CD4-positive, alpha-beta T cell treated with Interleukin-15 for 4 hours (primary cell): ENCODE measurements around the gene MAU2.

Source experiments
- DNase-seq: peaks from one replicate; pipeline ENCODE4 v3.0.0-alpha.2; 2020; ENCODE audit warnings: low spot score

MAU2 gene, protein sequence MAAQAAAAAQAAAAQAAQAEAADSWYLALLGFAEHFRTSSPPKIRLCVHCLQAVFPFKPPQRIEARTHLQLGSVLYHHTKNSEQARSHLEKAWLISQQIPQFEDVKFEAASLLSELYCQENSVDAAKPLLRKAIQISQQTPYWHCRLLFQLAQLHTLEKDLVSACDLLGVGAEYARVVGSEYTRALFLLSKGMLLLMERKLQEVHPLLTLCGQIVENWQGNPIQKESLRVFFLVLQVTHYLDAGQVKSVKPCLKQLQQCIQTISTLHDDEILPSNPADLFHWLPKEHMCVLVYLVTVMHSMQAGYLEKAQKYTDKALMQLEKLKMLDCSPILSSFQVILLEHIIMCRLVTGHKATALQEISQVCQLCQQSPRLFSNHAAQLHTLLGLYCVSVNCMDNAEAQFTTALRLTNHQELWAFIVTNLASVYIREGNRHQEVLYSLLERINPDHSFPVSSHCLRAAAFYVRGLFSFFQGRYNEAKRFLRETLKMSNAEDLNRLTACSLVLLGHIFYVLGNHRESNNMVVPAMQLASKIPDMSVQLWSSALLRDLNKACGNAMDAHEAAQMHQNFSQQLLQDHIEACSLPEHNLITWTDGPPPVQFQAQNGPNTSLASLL

DNA sequence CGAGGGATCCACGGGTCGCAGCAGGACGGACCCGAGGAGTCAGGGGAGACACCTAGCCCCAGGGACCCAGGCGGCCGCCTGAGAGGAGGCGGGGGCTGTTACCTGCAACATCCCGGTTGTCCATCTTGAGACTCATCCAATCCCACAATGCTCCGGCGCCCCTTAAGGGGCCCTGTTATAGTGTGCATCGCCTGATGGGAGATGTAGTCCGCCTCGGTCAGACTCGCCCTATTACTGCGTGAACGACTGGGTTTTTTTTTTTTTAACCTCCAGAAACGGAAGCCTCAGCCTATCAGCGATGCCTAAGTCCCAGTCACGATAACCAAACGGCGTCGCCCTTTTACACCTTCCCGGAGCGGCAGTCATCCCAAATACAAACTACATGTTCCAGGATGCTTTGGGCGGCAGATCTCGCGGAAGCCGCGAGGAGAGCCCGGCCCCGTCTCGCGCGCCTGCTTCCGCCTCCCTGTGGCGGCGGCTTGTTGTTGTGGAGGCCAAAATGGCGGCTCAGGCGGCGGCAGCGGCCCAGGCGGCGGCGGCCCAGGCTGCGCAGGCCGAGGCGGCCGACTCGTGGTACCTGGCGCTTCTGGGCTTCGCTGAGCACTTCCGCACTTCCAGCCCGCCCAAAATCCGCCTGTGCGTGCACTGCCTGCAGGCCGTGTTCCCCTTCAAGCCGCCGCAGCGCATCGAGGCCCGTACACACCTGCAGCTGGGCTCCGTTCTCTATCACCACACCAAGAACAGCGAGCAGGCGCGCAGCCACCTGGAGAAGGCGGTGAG is at the start of gene MAU2, which contains the start of gene SUGP1:
Gene MAU2, plus strand, starts transcription at position 469 of the 780 bp plus-strand sequence. Its CDS starts 31 bp downstream, at position 500.
Gene SUGP1, minus strand, starts transcription at position 149 of the 780 bp plus-strand sequence. Its CDS starts 13 bp downstream, at position 136.
- peak; percentile 90 for DNase-seq

GRCh38 chr19:19271828-19272599 is 48.6 kb upstream of the MAU2 start:
- DNase-seq, result no peak

DNA sequence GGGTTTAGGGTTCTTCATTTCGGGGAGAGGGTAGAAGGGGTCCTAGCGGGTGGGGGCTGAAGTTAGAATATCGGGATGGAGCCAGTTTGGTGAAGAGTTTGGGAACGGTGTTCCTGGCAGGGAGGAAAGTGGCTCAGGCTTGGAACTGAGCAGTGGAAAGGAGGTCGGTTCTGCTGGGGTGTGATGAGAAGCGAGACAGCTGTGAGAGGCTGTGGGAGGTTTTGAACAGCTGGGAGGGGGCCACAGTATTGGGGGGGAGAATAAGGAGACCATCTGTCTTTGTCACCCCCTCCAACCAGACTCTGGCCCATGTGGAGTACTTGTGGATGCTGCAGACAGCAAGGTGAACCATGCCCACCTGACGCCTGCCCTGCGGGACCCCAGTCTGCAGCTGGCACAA is 46.5 kb upstream of the MAU2 start:
- DNase-seq, result no peak

DNA sequence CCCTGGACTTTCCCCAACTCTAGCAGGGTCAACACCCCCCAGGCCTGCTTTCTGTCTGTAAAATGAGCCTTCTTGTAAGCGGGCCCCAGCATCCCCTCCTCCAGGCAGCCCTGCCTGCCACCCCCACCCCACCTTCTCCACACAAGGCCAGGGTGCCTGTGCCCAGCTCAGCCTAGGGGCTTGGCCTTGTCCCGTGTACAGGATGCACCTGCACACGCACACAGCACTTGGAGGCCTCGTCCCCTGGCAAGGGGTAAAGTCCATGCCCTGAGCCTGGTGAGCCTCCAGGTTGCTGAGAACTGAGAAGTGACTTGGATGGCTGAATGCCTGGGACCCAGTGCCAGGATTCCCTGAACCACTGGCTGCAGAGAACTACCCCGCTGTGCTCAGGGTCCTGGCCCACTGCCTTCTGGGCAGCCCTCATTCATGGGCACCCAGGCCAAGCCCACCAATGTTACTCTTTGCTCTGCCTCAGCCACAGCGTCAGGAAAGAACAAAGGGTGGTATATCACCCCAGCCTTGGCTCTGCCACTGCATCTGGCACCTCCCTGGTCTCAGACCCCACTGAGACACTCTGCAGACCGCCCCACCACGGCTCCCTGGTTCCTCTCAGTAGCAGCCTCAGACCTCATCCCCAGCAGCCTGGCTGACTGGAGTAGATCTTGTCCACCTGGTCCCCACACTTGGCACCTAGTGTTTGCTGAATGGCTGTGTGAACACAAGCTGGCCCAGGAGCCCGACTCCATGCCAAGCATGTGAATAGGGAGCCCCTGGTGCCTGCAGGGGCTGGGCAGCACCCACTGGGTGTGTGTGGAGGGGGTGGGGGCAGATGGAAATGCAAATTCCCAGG is 45.7 kb upstream of the MAU2 start:
- DNase-seq, result no peak

GRCh38 chr19:19276386-19276785 is 44.2 kb upstream of the MAU2 start:
- DNase-seq, result no peak

DNA sequence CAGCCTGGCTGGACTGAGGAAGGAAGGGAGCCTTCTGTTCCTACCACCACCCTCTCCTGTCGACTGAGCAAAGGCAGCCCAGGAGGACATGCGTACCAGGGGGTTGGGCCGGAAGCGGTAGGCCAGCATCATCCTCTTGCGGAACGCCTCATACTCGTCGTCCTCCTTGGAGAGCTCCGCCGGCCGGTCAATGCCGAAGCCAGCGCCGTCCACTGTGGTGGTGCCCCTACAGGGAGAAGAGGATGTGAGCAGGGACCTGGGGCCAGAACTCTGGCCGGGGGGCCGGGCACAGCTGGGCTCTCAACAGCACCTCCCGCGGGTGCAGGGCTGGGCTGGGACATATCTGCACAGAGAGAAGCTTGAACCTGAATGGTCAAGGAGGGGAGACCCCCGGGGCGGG is 43.8 kb upstream of the MAU2 start:
- no peak for DNase-seq

- DNase-seq, result no peak
Measured at GRCh38 chr19:19278315-19278714, 42.3 kb upstream of the MAU2 start.

GRCh38 chr19:19279062-19279612 is 41.5 kb upstream of the MAU2 start:
- no peak for DNase-seq

GRCh38 chr19:19279853-19280252 is 40.8 kb upstream of the MAU2 start:
- no peak for DNase-seq

- no peak for DNase-seq
Measured at GRCh38 chr19:19280561-19280960, 40.1 kb upstream of the MAU2 start.

- no peak for DNase-seq
Measured at GRCh38 chr19:19285686-19286085, 34.9 kb upstream of the MAU2 start.

DNA sequence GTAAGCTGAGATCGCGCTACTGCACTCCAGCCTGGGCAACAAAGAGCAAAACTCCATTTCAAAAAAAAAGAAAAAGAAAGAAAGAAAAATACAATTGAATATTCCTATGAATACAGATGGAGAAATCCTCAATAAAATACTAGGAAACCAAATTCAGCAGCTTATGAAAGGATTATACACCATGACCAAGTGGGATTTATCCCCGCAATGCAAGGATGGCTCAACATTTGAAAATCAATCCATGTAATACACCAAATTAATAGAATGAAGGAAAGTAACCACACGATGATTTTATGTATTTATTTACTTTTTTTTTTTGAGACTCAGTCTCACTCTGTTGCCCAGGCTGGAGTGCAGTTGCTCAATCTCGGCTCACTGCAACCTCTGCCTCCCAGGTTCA is 28.0 kb upstream of the MAU2 start:
- DNase-seq, result no peak

DNA sequence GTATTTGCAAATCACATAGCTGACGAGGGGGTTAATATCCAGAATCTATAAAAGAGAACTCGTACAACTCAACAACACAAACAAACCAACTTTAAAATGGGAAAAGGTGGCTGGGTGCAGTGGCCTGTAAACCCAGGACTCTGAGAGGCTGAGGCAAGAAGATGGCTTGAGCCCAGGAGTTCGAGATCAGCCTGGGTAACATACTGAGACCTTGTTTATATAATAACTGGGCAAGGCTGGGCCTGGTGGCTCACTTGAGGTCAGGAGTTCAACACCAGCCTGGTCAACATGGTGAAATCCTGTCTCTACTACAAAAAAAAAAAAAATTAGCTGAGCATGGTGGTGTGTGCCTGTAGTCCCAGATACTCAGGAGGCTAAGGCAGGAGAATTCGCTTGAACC is 25.7 kb upstream of the MAU2 start:
- no peak for DNase-seq

GRCh38 chr19:19296953-19297689 is 23.5 kb upstream of the MAU2 start:
- no peak for DNase-seq

DNA sequence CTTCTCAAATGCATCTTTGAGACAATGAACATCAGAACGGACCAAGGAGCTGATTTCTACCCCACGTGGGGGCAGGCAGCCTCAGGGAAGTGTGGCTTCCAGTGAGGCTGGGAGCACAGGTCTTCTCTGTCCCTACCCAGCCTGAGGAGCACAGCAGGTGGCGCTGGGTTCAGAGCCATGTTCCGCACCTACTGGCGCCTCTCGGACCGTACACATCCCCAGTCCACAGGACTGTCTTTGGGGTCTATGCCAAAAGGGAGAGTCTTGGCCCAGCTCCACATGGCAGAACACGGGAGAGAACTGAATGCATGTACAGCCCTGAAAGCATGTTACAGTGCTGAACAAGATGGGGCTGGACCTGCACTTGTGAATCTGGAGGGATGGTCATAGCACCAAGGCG is 22.9 kb upstream of the MAU2 start:
- DNase-seq, result no peak

DNA sequence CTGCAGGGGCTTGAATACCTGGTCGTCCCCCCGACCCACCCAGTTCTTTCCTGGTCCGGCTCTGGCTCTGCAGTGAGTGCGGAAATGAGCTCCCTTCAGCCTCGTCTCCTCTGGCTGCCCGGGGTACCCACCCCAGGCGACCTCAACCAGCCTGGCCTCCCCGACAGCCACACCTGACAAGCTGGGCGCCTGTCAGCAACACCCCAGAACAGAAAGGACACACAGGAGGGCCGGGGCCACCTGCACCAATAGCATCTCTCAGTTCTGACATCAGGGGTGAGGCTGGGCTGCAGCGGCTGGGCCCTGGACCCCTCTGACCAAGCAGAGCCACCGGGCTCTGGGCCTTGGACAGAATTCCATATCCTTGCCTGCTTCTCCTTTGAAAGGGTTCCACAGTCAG is 20.0 kb upstream of the MAU2 start:
- DNase-seq, result no peak

GRCh38 chr19:19303411-19303810 is 17.2 kb upstream of the MAU2 start:
- no peak for DNase-seq

- DNase-seq, result no peak
Measured at GRCh38 chr19:19304186-19304965, 16.3 kb upstream of the MAU2 start.

DNA sequence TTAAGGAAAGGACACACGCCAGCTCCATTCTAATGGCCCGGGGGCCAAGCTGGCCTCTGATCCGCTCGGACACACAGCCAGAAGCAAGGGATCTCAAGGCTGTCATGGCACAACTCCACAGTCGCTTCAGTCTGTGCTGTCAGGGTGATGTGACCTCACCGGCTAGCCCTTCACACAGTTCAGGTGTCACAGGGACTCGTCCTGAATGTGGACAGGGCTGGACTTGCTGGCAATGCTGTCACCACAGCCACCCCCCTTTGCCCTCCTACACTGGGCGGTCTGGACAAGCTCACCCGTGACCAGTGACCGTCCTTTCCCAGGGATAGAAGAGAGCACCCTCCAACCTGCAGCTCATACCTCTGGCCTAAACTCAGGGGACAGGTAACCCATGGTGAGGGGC is 15.6 kb upstream of the MAU2 start:
- no peak for DNase-seq
